ENCODE measurements around the gene MITF. TPM values are rescaled to one million over a fixed set of nuclear protein-coding genes. Genes with fewer than 3 reads are reported as not detected.

The MITF gene
- total and polyA plus RNA-seq, 2 of the 4 experiments (the other 2 are of a cell fraction), result 6.5 to 16.7 TPM

- no TSS peak for BruUV-seq (replicated peaks)
- no peaks in the 10 kb centered on the region for H3K27me3 ChIP-seq (ENCODE audit: control insufficient read depth, insufficient read depth, low read length)
- no peak overlapping the region for H4K5ac ChIP-seq (ENCODE audit: low read depth, low read length)
- no peak overlapping the region for H3K9ac ChIP-seq (ENCODE audit: low read depth, low read length)
- H3K4me3 ChIP-seq (ENCODE audit: insufficient read depth, low read depth, low read length), result no peak overlapping the region
- peaks cover 34 to 63% of the 10 kb centered on the region in 2 experiments; a peak in 3 of 4 replicates for H3K79me1 ChIP-seq (ENCODE audit: low read depth in 1 of 2, low read length in 2 of 2)
- H3K56ac ChIP-seq (ENCODE audit: extremely low read depth, insufficient read depth, low read length), result no peak overlapping the region
- H3K4ac ChIP-seq (ENCODE audit: low read depth, low read length), result 0 out of 2 replicates have a peak overlapping the region, but pooled peaks have one; percentile 12
- ATAC-seq (ENCODE audit: low read depth), result no peak
- no peak overlapping the region for H3K4me2 ChIP-seq (ENCODE audit: low read depth, low read length)
- no peaks in the 10 kb centered on the region for H3K9me3 ChIP-seq (ENCODE audit: control insufficient read depth, insufficient read depth, low read length)
- H3K9me1 ChIP-seq (ENCODE audit: insufficient read depth, low read length), result peaks cover 13% of the 10 kb centered on the region
- peaks cover 17% of the 10 kb centered on the region for H3K4me1 ChIP-seq (ENCODE audit: control insufficient read depth, insufficient read depth, low read length)
- H2AK5ac ChIP-seq (ENCODE audit: low read depth, low read length), result peak overlapping the region; percentile 67
- no peaks in the 10 kb centered on the region for H3K36me3 ChIP-seq (ENCODE audit: control insufficient read depth, insufficient read depth, low read length)
- no peak overlapping the region; the same call in 1 of the 2 replicates for H3K23ac ChIP-seq (ENCODE audit: low read depth, low read length)
- H3K27ac ChIP-seq (ENCODE audit: insufficient read depth, low read length), result no peak overlapping the region
- no CpG with 5 or more reads among the region's 2 CpGs for WGBS, 2 experiments (ENCODE audit: extremely low coverage in 2 of 2, insufficient read length in 1 of 2)
- no peak overlapping the region for H2BK5ac ChIP-seq (ENCODE audit: low read depth, low read length, poor library complexity, severe bottlenecking)
- dilution Hi-C loops (cut with HindIII; ENCODE audit: low sequenced_read_pairs, unreplicated experiment) (no loop called here), in situ Hi-C loops (cut with MboI; ENCODE audit: low sequenced_read_pairs) (no loop called here), intact Hi-C loops (cut with micrococcal nuclease) (loop anchor here (5.0 kb wide), 1 partner anchor 115 kb away; no protein-coding TSS in a partner anchor)
- no peak overlapping the region for H2AFZ ChIP-seq (replicated peaks; ENCODE audit: low read length, poor library complexity)
- no peak overlapping the region for H3K14ac ChIP-seq (replicated peaks; ENCODE audit: low read depth, low read length)
- ChIA-PET POLR2A (ENCODE audit: unreplicated experiment) (no interaction called here), CTCF (no interaction called here)
- 0 out of 2 replicates have a peak, but pooled peaks cover 4% of the 10 kb centered on the region for H4K20me1 ChIP-seq (ENCODE audit: insufficient read depth, low read length)
- H2BK20ac ChIP-seq (ENCODE audit: low read depth, low read length), result no peak overlapping the region
- DNase-seq, result no peak
- H4K8ac ChIP-seq (ENCODE audit: low read depth in 2 of 2, low read length in 2 of 2), result no peak overlapping the region
- peak overlapping the region; percentile 20; the same call in 1 of the 3 replicates for H2BK15ac ChIP-seq (ENCODE audit: low read depth, low read length)
- no peak overlapping the region for H2BK120ac ChIP-seq (ENCODE audit: low read depth, low read length)
- H3K18ac ChIP-seq (ENCODE audit: low read depth, low read length), result no peak overlapping the region
- no peak overlapping the region for H2AK9ac ChIP-seq (replicated peaks; ENCODE audit: low read depth, low read length, poor library complexity)
- TF ChIP-seq RFX5 (IDR thresholded peaks at IDR 0.05; ENCODE audit: low read depth, low read length) (no peak), CHD1 (IDR thresholded peaks at IDR 0.05; ENCODE audit: low read depth, low read length) (no peak), FOS (IDR thresholded peaks at IDR 0.05; ENCODE audit: low read depth, low read length) (no peak), POLR2A (IDR thresholded peaks at IDR 0.05; ENCODE audit: low read depth, low read length) (no peak), RAD21 (IDR thresholded peaks at IDR 0.05; ENCODE audit: low read length) (no peak), MAZ (IDR thresholded peaks at IDR 0.05; ENCODE audit: borderline replicate concordance, low read depth, low read length) (no peak), MXI1 (IDR thresholded peaks at IDR 0.05; ENCODE audit: borderline replicate concordance, low read depth, low read length) (no peak), USF2 (IDR thresholded peaks at IDR 0.05; ENCODE audit: low read depth, low read length) (no peak), CEBPB (IDR thresholded peaks at IDR 0.05; ENCODE audit: low read depth, low read length) (no peak), SMC3 (IDR thresholded peaks at IDR 0.05; ENCODE audit: low read depth, low read length) (no peak), CTCF (conservative IDR thresholded peaks at IDR 0.05; ENCODE audit: low read depth, low read length) (no peak), NFE2L2 (IDR thresholded peaks at IDR 0.05; ENCODE audit: low read depth, low read length) (no peak), ELK1 (IDR thresholded peaks at IDR 0.05; ENCODE audit: borderline replicate concordance, low read depth, low read length) (no peak), BHLHE40 (IDR thresholded peaks at IDR 0.05; ENCODE audit: low read depth, low read length) (no peak), RCOR1 (IDR thresholded peaks at IDR 0.05; ENCODE audit: insufficient replicate concordance, low read length) (no peak)
- no peak overlapping the region for H4K91ac ChIP-seq (ENCODE audit: insufficient read depth, low read depth, low read length)
Observed at GRCh38 chr3:69742391-69742790, 3.1 kb downstream of the MITF start.

Data from IMR-90 (cell line).